Smooth muscle cell (in vitro differentiated cells): ENCODE results near the gene SERPINE2. TPM values are rescaled to one million over a fixed set of nuclear protein-coding genes. Genes with fewer than 3 reads are reported as not detected.

Experiments used
- DNase-seq: peaks from one replicate; lab custom pipeline; 2025; ENCODE audit not compliant: unreplicated experiment; lab: John Stamatoyannopoulos, UW
- H2AFZ ChIP-seq: fragments of 200-600 bp; sonication (generic); 2 replicates; pipeline ENCODE4 v1.6.0; 2016; ENCODE audit warnings: antibody characterized with exemption, low read depth, mild to moderate bottlenecking
- H3F3A ChIP-seq: fragments of 200-600 bp; sonication (generic); 2 replicates; pipeline ENCODE4 v1.6.0; 2017; ENCODE audit warnings: antibody characterized with exemption, low read depth
- H3K27ac ChIP-seq: fragments of 200-600 bp; sonication (generic); 2 replicates; pipeline ENCODE4 v1.5.1; 2016; ENCODE audit warnings: low read depth, mild to moderate bottlenecking
- H3K27me3 ChIP-seq: fragments of 200-600 bp; sonication (generic); 2 replicates; pipeline ENCODE4 v1.6.1; 2016; ENCODE audit warnings: low read depth, mild to moderate bottlenecking
- H3K36me3 ChIP-seq: fragments of 200-600 bp; sonication (generic); 2 replicates; pipeline ENCODE4 v1.5.1; 2016; ENCODE audit warnings: low read depth
- H3K4me1 ChIP-seq: fragments of 200-600 bp; sonication (generic); 2 replicates; pipeline ENCODE4 v1.5.1; 2016; ENCODE audit warnings: low read depth
- H3K4me2 ChIP-seq: fragments of 200-600 bp; sonication (generic); 2 replicates; pipeline ENCODE4 v1.6.0; 2016; ENCODE audit warnings: mild to moderate bottlenecking
- H3K4me3 ChIP-seq: fragments of 200-600 bp; sonication (generic); 2 replicates; pipeline ENCODE4 v1.5.1; 2016; ENCODE audit warnings: mild to moderate bottlenecking
- H3K79me2 ChIP-seq: fragments of 200-600 bp; sonication (generic); 2 replicates; pipeline ENCODE4 v1.6.0; 2016; ENCODE audit warnings: low read depth, mild to moderate bottlenecking
- H3K9ac ChIP-seq: fragments of 200-600 bp; sonication (generic); 2 replicates; pipeline ENCODE4 v1.6.0; 2016; ENCODE audit warnings: low read depth
- H3K9me3 ChIP-seq: fragments of 200-600 bp; sonication (generic); replicated peaks from 2 replicates; pipeline ENCODE4 v1.5.1; 2016; ENCODE audit warnings: low read depth
- H4K20me1 ChIP-seq: fragments of 200-600 bp; sonication (generic); 2 replicates; pipeline ENCODE4 v1.6.0; 2016; ENCODE audit warnings: low read depth
- CTCF ChIP-seq: fragments of 200-600 bp; sonication (generic); IDR thresholded peaks from 2 replicates; pipeline ENCODE4 v1.5.1; 2017; ENCODE audit warnings: borderline replicate concordance, mild to moderate bottlenecking, antibody characterized with exemption; ENCODE audit not compliant: insufficient read depth, poor library complexity, severe bottlenecking
- WGBS: methylation state at CpG from one replicate; pipeline ENCODE4 v1.1.7; 2016; ENCODE audit warnings: low lambda C conversion rate; 5-methylcytosine and 5-hydroxymethylcytosine counted together
- polyA plus RNA-seq: library from polyadenylated mRNA; unstranded; fragments of >200 nt; fragmentation: Nextera tagmentation; extraction: Ambion mirVana; gene quantifications from 2 replicates; pipeline ENCODE4 v1.2.1, GENCODE V29; 2016
- total RNA-seq: library from RNA; depleted of rRNA; stranded (reverse); fragments of >200 nt; gene quantifications from 2 replicates; pipeline ENCODE4 v1.2.3, GENCODE V29; 2014

The SERPINE2 gene
- total and polyA plus RNA-seq, 2 experiments from 2014 or later: 2,183 to 3,094 TPM

- Histone ChIP-seq H3K36me3 (no peaks in the 10 kb centered on the region), H3K4me1 (no peaks in the 10 kb centered on the region), H3K79me2 (no peaks in the 10 kb centered on the region), H2AFZ (no peak overlapping the region), H3K4me3 (no peak overlapping the region), H3F3A (no peaks in the 10 kb centered on the region), H3K9ac (no peak overlapping the region), H3K27me3 (no peaks in the 10 kb centered on the region), H3K9me3 (no peaks in the 10 kb centered on the region), H3K27ac (no peak overlapping the region), H3K4me2 (no peak overlapping the region), H4K20me1 (no peaks in the 10 kb centered on the region)
- 95% methylated on average over 2 of the region's 2 CpGs for WGBS
- DNase-seq: no peak
- no peak for TF ChIP-seq CTCF
These were observed 19.1 kb upstream of the SERPINE2 start for GRCh38 chr2:224058048-224058775.

- WGBS: 100% methylated on average over 1 of the region's 1 CpG
- H3K9ac ChIP-seq: no peak overlapping the region
- H3K9me3 ChIP-seq: no peaks in the 10 kb centered on the region
- no peak for TF ChIP-seq CTCF
- no peak overlapping the region for H3K4me2 ChIP-seq
- DNase-seq: no peak
- no peak overlapping the region for H2AFZ ChIP-seq
- no peaks in the 10 kb centered on the region for H3K4me1 ChIP-seq
- H4K20me1 ChIP-seq: no peaks in the 10 kb centered on the region
- no peaks in the 10 kb centered on the region for H3K36me3 ChIP-seq
- H3K4me3 ChIP-seq: no peak overlapping the region
- no peaks in the 10 kb centered on the region for H3K79me2 ChIP-seq
- H3K27ac ChIP-seq: no peak overlapping the region
- no peaks in the 10 kb centered on the region for H3F3A ChIP-seq
- H3K27me3 ChIP-seq: no peaks in the 10 kb centered on the region
These were observed 17.8 kb upstream of the SERPINE2 start for GRCh38 chr2:224056889-224057288.

GRCh38 chr2:224055101-224055500 is 16.0 kb upstream of the SERPINE2 start:
- Histone ChIP-seq H3K27ac (no peak overlapping the region), H3K4me2 (no peak overlapping the region), H3F3A (no peaks in the 10 kb centered on the region), H3K9ac (no peak overlapping the region), H3K79me2 (no peaks in the 10 kb centered on the region), H2AFZ (no peak overlapping the region), H3K4me3 (no peak overlapping the region), H3K36me3 (no peaks in the 10 kb centered on the region), H3K27me3 (no peaks in the 10 kb centered on the region), H3K9me3 (no peaks in the 10 kb centered on the region), H4K20me1 (no peaks in the 10 kb centered on the region), H3K4me1 (no peaks in the 10 kb centered on the region)
- no peak for TF ChIP-seq CTCF
- WGBS: 89% methylated on average over 3 of the region's 3 CpGs
- no peak for DNase-seq

- no peak overlapping the region for H2AFZ ChIP-seq
- H3K4me1 ChIP-seq: no peaks in the 10 kb centered on the region
- no peak overlapping the region for H3K9ac ChIP-seq
- TF ChIP-seq CTCF: no peak
- H3K79me2 ChIP-seq: no peaks in the 10 kb centered on the region
- no peak overlapping the region for H3K27ac ChIP-seq
- no peaks in the 10 kb centered on the region for H3K9me3 ChIP-seq
- 92% methylated on average over 3 of the region's 3 CpGs for WGBS
- no peak overlapping the region for H3K4me2 ChIP-seq
- H4K20me1 ChIP-seq: no peaks in the 10 kb centered on the region
- DNase-seq: no peak
- no peak overlapping the region for H3K4me3 ChIP-seq
- H3F3A ChIP-seq: no peaks in the 10 kb centered on the region
- no peaks in the 10 kb centered on the region for H3K27me3 ChIP-seq
- H3K36me3 ChIP-seq: no peaks in the 10 kb centered on the region
These were observed 7.7 kb upstream of the SERPINE2 start for GRCh38 chr2:224046752-224047151.
